Activated naive CD4-positive, alpha-beta T cell treated with anti-CD3 and anti-CD28 coated beads, Interleukin-2, amount 10 ng/mL, durations not matched to agents 5 hours and 36 hours (primary cell): ENCODE data around the gene TSNAX. TPM values are rescaled to one million over a fixed set of nuclear protein-coding genes. Genes with fewer than 3 reads are reported as not detected.

Source experiments
- total RNA-seq, 2 experiments: library from RNA; stranded (reverse); gene quantifications; one replicate each; pipeline ENCODE4 v1.2.3, GENCODE V29; 2021

Gene TSNAX, protein sequence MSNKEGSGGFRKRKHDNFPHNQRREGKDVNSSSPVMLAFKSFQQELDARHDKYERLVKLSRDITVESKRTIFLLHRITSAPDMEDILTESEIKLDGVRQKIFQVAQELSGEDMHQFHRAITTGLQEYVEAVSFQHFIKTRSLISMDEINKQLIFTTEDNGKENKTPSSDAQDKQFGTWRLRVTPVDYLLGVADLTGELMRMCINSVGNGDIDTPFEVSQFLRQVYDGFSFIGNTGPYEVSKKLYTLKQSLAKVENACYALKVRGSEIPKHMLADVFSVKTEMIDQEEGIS
- 10 to 100 TPM; 42.5 to 44.2 TPM for total RNA-seq

DNA sequence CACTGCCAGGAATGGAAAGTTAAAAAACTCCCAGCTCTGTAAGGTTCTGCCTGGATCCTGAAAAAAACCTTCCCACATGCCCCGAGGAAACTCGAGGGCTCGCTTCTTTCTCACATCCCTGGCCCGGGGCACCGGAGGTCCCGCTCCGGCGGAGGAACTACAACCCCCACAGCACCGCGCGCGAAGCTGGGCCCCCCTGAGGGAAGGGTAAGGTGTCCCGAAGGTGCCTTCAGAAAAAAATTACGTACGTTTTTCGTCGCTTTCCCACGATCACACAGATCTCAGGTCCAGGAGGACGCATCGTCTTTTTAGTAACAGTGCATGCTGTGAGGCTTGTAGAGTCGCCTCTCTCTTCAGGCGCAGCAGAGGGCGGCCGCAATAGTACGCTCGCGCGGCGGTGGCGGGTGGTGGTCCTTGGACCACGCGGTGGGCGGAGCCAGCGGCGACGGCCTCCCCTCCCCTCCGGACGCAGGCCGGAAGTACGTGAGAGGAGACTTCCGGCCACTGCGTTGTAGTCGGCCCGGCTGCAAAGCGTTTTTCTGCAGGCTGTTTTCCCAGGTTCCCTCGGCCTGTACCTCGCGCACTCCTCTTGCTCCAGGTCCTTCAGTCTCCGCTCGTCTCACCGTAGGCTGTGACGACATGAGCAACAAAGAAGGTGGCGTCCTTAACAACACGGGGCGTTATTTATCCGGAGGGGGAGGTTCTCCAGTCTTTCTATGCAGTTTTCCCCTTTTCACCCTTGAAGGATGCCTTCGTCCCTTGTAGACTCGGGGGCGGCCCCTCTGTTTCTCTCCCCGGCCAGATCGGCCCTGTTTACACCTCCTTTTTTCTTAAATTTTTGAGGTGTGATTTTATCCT is at the start of gene TSNAX:
TSNAX (plus strand) TSS at position 498 of the 858 bp plus-strand sequence; CDS start at position 640, 142 bp downstream.

Other genes starting within 250 kb of the TSNAX start
- gene EXOC8, start 190.8 kb upstream of the TSNAX start, total RNA-seq = 10 to 100 TPM; 20.2 to 20.7 TPM
- 10 to 100 TPM; 11.0 to 11.2 TPM for gene SPRTN, start 190.4 kb upstream of the TSNAX start, total RNA-seq
- 10 to 100 TPM; 32.3 to 38.2 TPM for gene EGLN1, start 106.4 kb upstream of the TSNAX start, total RNA-seq
- 10 to 100 TPM; 21.1 to 22.2 TPM for gene DISC1, start 98.1 kb downstream of the TSNAX start, total RNA-seq